GM12873 (cell line): Measurements from ENCODE around the gene CCDC171.
A peak's percentile ranks its signal among the peaks of the same experiment; 100 is the strongest.

Experiments
- CTCF ChIP-seq: IDR thresholded peaks from 2 replicates; pipeline ENCODE4 v1.5.1; 2012; ENCODE audit warnings: low read depth, mild to moderate bottlenecking, moderate library complexity, low read length, control low read depth; ENCODE audit not compliant: insufficient read depth; ENCODE audit errors: missing control alignments

The CCDC171 gene

GRCh38 chr9:15617782-15618181 lies 64.9 kb downstream of the CCDC171 start:
- no peak for TF ChIP-seq CTCF

DNA sequence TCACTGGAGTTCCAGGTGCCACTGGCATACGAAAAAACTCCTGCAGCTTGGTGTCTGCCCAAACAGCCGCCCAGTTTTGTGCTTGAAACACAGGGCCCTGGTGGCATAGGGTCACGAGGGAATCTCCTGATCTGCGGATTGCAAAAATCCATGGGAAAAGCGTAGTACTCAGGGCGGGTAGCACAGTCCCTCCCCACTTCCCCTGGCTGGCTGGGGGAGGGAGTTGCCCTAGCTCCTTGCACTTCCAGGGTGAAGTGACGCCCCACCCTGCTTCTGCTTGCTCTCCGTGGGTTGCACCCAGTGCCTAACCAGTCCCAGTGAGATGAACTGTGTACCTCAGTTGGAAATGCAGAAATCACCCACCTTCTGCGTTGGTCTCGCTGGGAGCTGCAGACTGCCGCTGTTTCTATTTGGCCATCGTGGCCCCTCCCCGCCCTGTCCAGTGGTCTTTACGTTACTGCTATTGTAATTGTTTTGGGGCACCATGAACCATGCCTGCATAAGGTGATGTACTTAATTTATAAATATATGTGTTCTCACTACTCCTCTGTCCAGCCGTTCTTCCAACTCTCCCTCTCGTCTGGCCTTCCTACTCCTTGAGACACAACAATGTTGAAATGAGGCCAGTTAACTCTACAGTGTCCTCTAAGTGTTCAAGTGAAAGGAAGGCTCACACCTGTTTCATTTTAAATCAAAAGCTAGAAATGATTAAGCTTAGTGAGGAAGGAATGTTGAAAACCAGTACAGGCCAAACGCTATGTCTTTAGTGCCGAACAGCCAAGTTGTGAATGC lies 65.9 kb downstream of the CCDC171 start:
- no peak for TF ChIP-seq CTCF

DNA sequence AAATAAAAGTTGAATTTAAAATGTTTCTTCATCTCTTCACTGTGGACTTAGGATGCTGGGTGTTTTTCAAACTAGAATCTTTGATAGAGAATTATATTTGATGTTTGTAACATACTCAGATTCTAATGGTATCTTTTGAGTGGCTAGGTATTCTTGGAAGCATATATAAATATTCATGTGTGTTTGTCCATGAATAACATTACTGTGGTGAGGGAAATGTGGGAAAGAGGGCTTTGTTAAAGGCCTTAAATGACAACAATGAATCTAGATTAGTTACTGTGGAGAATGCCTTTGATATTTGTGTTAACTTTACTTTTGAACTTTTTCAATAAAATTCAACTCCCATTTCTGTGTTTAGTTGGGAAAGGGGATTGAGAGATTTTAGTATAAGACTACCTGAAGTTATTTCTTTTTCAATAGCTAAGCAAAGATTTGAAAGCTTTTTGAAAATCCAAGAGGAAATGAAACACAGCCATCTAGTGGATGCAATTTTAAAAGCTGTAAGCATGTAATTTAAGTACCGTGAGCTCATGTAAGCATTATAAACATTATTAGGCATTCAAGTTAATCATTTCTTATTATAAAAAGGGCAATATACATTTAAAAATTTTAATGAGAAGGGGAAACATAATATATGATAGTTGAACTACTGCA lies 69.6 kb downstream of the CCDC171 start:
- no peak for TF ChIP-seq CTCF

- no peak for TF ChIP-seq CTCF
Measured at GRCh38 chr9:15635752-15636151, 82.9 kb downstream of the CCDC171 start.

DNA sequence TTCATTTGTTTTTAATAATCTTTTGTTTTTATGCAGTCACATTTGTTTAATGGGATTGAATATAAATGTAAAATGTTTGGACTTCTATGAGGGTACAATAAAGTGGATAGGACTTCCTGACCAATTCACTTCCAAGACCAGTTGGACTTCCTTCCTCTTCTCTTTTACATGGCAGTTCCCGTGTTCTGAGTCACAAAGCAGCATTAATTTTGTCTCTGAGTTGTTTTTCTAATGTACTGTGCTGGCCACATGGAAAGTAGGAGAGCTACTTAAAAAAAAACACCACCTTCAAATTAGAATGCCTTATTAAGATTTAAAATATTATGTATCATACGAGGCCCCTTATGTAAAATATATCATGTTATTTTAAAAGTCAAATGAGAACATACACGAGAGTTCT lies 87.3 kb downstream of the CCDC171 start:
- TF ChIP-seq CTCF: no peak

GRCh38 chr9:15641291-15641690 lies 88.4 kb downstream of the CCDC171 start:
- no peak for TF ChIP-seq CTCF

DNA sequence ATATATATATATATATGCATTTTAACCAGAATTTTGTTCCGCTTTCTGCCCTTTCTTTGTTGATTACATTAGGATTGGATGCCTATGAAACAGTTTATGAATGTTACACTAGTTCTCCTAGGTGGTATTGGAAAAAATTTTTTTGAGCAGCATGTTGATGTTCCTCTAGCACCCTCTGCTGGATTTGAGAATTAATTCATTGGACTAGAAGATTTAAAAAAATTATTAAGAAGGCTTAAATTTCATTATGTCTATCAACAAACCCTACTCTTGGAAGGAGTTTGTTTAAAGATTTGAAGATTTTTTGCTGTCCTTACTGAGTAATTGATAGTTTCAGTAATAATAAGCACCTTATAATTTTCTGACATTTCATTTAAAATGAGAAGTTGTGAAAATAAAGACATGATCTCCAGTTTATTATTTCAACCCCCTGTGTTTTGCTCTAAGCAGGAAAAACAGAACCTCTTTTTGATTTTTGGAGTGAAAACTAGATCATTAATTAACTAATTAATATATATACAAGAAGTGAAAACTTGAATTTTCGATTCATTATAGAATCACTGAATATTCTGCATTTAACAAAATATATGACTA lies 89.6 kb downstream of the CCDC171 start:
- peak; percentile 47 for TF ChIP-seq CTCF
